NCI-H1436 treated with DMSO at 0.1 percent for 48 hours (cell line): ENCODE data around the gene PANK1.
A peak's percentile ranks its signal among the peaks of the same experiment; 100 is the strongest.
"Not testable (repeated sequence)": the region's sequence is repeated elsewhere in the genome, so short reads cannot be mapped to it uniquely, and the experiment has no call there.

Experiments used
- DNase-seq: peaks from one replicate; lab custom pipeline; 2025; lab: John Stamatoyannopoulos, UW

PANK1 gene

DNA sequence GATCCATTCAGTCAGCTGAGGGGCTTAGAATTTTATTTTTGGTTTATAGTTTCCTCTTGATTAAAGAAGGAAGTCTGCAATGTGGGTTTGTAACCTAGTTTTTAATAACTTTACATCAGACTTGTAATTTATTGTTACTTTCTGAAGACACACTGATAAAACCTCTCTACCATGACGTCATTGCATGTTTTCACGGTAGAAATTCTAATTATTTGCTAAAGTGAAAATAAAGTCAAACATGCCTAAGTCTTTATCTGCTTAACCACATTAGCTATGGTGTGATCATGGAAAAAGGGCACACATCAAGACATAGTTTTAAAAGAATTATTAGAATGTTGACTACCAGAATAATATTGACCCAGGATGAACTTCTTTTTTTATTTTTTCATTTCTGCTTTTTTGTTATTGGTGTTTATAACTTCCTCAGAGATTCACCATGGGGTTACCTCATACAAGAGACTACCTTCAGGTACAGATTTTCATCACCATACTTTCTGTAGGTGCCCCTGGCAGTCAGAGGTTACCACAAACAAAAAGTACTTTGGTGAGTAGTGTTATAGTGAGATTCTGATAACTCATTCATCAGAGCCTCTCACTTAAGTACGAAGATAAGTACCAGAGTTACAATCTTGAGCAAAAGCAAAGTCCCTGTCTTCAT lies 7.0 kb upstream of the PANK1 start:
- DNase-seq = no peak

DNA sequence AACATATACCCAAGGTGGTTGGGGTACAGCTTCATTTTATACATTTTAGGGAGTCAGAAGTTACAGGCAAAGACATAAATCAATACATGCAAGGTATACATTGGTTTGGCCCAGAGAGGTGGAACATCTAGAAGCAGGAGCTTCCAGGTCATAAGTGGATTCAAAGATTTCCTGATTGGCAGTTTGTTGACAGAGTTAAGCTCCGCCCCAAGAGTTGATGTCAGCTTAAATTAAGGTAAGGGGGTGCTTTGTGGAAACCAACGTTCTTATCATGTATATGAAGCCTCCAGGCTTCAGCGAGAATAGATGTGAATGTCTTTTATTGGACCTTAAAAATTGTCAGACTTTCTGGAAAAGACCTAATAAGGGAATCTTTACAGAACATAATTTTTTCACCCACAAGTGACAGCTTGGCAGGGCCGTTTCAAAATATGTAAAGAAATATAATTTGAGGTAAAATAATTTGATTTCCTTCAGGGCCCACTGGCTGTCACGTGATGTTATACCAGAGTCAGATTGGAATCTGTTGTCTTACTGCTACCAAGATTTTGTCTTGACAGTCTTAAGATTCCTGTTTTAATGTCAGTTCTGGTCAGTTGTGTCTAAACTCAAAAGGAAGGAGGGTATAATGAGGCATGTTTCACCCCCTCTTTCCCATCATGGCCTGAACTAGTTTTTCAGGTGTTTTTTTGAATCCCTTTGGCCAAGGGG lies 6.3 kb upstream of the PANK1 start:
- no peak for DNase-seq

DNA sequence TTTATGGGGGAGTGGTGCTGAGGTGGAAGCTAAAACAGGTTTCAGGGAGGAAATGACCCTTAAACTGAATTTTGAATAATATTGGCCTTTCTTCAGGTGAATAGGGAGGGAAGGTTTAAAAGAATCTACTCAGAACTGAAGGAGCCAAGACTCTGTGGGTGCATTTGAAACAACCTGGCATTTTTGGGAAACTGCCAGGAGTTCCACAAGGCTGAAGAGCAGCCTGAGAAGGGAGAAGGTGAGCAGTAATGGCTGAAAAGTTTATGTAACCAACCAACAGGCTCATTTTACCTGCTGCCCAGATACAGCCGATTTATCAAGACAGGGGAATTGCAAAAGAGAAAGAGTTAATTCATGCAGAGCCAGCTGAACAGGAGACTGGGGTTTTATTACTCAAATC lies 4.0 kb upstream of the PANK1 start:
- DNase-seq = no peak

DNA sequence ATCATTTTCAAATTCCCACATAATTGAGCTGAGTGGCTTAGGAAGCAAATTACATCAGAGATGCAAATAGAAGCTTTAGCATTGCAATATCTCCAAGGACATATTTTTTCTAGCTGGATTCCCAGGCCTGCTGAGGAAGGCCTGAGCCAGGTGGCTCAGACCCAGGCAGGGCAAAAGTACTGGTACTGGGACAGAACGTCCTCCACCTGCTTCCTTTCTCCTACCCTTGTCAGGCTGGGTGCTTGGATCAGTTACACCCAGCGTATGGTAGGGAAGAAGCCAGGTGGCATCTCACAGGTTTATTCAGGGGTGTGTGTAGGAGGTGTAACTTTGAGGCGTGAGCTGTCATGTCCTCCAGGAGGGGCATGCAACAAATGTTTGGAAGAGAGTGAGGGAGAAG lies 3.0 kb upstream of the PANK1 start:
- DNase-seq = no peak

DNA sequence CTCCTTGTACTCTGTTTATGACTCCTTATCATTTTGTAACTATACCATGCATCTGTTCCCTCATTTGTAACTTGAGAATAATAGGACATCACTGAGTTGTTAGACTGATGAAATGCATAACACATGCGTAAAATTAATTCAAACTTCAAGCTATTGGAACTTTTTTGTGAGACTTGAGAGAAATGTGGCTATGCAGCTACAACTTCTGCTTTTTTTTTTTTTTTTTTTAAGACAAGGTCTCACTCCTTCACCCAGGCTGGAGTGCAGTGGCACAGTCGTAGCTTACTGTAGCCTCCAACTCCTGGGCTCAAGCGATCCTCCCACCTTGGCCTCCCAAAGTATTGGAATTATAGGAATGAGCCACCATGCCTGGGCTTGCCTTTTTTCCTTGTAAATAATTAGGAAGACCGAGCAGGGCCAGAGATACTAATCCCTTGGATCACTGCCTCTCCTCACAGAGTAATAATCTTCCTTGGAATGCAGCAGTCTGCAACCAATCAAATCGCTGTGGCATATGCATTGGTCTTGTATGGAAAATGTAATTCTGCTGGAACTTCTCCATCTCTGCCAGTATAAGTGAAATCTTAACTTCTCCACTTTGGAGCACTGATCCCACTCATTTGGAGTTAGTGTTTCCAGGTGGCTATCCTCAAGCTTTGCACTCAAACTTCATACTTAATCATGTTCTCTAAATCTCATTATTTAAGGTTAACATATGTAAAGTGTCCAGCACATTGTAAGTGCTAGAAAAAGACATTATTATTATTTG lies 2.0 kb upstream of the PANK1 start:
- DNase-seq = no peak

DNA sequence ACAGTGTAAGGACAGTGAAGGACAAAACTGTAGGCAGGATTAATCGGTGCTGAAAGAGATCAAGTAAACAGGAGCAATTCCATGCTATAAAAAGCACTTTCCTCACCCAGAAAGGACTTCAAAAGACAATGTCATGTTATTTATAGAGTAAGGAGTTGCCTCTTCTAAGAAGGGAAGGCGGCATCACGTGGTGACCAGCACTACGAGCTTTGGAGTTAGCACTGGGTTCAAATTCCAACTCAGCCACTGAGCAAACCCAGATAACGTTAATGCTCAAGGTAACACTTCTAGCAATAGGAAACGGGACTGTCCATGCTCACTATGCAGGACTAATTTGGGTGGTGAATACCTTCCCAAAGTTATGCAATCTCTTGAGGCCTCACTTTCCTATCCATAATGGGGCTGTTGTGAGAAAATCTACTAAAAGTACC lies 715 bp upstream of the PANK1 start:
- DNase-seq = no peak

DNA sequence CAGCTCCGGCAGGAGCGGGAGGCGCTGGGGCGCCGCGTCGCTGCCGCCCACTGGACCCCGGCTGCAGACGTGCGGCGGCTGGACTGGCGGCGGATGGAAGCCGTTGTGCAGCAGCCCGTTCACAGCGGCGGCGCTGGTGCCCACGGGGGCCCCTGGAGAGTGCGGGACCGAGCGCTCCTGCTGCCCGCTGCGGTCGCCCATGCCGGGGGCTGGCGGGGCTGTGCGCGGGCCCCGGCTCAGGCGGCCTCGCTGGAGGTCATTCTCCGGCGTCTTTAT lies 413 bp downstream of the PANK1 start:
- no peak for DNase-seq

DNA sequence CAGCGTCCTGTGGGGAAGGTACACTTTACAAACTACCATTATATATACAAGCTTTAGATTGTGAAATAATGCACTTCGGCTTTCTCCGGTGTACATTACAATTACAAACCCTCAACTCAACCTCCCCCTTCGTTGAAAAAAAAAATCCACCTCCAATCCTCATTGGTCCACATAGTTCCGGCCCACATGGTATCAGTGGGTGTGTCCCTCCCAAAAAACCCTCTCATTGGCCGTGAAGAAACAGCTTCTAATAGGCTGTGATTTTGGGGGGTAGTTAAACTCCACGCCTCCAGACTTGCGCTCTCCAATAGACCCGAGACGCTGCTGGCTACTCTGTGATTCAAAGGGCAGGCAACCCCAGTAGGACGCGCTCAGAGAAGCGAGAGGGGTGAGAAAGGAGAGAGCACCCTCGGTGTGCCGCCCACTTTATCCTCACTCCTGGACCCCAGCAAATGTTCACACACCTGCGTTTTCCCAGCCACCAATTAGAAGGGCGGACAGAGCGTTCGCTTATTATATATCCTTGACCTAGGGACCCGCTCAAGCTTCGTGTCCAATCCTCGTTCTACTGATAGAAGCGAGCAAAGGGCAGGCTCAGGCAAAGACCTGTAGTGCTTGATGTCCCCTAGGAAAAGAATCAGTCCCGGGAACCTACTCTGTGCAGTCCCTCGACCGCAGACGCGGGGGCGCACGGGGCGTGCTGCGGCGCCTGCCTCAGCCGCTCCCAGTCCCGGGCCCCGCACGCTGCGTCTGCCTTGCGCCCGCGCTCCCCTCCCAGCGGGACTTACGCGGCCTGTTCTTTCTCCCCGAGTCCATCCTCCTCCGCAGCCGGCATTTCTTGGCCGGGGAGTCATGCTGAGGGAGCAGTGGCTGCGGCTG lies 991 bp downstream of the PANK1 start:
- peak; percentile 94 for DNase-seq

DNA sequence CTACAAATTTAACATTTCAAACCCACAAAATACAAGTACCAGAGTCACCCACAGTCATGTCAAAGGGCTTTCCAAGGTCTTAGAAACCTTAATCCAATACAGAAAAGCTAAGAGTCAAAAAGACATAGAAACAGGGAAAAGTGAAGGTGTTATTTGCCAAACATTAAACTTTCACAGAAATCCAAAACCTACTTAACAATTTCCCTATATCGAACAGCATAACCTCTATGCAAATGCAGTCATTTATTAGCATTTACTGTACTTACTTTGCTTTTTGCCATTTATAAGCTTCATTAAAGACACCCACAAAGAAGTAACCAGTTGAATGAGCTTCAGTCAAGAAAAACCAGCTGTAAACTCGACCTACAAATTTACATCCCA lies 1.6 kb downstream of the PANK1 start:
- DNase-seq = no peak

DNA sequence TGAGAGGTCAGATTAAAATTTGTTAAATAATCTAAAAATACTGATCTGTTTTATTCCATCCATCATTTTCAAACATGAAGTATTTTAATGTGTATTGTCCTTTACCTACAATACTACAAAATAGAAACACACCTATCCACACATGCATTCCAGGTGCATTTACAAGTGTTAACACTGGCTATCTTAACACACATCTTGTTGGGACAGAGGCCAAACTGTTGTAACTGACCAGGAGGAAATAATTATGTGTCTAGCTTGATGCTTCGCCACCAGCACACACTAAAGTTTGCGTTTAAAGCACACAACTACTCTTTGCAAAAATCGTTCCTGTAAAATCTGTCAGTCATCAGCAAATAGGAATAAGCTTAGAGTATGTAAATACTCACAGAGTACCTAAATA lies 2.8 kb downstream of the PANK1 start:
- DNase-seq = no peak

DNA sequence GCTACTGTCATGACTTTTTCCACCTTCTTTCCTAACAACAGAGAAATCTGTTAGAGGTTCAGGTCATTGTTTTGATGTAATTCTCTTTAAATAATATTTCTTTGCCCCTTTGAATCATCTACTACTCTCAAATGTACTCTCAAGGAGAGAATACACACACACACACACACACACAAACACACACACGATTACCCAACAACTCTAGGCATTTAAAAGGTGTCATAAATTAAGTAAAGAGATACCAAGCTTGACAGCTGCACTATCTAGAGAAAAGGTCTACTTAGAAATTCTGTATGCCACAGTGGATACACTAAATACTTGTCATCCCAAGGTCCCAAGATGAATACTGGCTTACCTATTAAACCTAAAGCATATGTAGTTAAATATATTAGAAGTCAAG lies 4.8 kb downstream of the PANK1 start:
- DNase-seq = no peak

DNA sequence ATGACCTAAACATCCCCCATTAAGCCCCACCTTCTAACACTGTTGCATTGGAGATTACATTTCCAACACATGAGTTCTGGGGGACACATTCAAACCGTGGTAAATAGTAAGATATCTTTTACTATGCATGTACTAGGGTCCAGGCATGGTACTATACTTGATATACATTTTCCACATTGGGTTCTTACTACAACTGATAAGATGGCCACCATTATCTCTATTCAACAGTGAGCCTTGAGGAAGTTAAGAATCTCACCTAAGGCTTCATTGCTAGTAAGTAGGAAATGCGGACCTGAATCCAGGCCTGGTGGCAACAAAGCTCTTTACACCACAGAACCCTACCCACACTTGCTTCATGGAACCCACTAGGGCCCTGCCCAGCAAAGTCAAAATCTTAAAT lies 5.7 kb downstream of the PANK1 start:
- DNase-seq = no peak

DNA sequence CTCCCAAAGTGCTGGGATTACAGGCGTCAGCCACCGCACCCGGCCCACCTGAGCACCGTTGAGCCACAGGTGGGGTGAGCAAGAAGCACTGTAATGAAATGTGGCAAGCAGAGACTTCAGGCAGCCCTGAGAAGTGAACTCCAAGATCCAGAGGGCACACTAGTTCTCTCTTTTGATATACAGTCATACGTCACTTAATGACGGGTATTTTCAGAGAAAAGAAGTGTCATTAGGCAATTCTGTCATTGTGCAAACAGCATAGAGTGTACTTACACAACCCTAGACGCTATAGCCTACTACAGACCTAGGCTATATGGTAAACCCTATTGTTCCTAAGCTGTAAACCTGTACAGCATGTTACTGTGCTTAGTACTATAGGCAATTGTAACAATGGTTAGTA lies 7.9 kb downstream of the PANK1 start:
- DNase-seq = no peak

DNA sequence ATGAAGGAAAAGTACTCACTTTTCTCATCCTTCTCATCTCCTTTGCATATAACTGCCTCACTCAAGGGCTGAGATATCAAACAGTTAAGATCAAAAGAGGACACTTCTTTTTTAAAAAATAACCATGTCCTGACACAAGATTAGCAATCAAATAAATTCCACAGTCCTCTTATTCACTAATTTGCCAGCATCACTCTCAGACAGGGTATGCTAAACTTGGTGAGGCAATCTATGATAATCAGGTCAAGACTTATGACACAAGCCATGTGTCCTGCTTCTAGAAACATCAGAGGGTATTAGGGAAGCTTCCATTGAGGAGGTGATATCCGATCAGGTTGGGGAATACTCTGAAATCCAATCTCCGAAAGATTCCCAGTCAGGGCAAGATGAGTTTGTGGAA lies 10.4 kb downstream of the PANK1 start:
- DNase-seq = no peak

DNA sequence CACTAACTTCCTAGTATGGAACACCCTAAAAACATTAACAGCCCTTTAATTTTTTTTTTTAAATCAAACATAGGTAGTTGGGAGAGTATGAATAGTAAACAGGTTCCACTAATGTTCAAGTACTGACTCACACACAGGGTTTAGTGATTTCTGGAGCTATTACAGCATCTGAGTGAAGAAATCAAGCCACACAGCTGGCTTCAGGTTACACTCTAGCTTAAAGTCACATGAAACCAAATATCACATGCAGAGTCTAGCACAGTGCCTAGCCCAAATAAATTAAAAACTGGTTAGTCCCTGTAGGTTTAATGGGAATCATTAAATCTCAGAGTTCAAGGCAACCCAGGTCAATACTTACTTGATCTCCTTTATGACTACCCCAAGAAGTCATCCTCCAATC lies 11.6 kb downstream of the PANK1 start:
- no peak for DNase-seq

DNA sequence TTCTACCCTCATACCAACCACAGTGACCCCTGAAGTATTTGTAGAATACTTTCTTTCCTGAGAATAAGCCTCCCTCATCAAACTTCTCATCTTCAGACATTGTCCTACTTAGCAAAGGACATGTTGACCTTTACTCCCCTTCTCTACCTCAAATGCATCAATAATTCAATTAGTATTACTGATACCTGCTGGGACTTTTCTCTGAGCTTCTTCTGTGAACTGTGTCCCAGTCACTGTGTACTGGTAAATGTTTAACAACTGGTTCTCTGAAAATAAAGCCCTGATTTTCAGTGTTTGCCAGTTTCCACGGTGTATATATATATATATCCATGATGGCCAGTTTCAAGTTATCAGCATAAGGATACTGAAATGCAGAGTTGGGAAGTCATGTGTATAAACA lies 12.2 kb downstream of the PANK1 start:
- no peak for DNase-seq

DNA sequence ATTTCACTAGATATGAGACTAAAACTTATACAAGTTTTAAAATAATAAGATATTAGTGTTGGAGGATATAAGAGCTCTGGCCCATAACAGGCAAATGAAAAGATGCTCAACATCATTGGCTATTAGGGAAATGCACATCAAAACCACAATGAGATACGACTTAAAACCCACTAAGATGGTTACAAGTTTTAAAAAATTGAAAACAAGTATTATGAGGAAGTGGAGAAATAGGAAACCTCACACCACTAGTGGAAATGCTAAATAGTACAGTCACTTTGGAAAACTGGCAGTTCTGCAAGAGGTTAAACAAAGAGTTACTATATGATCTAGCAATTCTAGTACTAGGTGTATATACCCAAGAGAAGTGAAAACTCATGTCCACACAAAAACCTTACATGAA lies 17.2 kb downstream of the PANK1 start:
- no peak for DNase-seq

DNA sequence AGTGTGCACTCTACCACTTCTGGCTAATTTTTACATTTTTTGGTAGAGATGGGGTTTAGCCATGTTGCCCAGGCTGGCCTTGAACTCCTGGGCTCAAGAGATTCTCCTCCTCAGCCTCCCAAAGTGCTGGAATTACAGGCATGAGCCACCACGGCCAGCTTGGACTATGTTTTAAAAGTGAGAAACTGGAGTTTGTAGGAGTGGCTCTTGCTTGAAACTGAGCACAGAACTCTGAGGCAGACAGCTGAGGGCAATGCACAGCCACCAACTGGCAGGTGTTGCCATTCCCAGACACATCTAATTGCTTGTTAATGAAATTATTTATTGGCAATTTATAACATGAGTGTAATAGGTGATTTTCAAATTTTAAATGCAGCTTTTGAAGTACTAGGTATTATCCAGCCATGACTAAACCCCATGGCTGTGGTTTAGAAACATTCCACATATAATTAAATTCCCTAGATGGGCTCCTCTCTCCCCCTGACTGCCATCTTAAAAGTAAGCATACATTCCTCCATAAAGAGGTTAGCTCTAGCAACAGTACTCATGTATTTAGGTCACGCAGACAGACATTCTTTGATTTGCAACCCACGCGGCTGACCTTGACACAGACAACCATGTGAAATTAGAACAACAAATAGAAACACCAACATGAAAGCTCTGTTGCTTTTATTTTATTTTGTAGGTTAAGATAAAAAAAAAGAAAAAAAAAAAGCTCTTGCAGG lies 19.8 kb downstream of the PANK1 start:
- DNase-seq = no peak

DNA sequence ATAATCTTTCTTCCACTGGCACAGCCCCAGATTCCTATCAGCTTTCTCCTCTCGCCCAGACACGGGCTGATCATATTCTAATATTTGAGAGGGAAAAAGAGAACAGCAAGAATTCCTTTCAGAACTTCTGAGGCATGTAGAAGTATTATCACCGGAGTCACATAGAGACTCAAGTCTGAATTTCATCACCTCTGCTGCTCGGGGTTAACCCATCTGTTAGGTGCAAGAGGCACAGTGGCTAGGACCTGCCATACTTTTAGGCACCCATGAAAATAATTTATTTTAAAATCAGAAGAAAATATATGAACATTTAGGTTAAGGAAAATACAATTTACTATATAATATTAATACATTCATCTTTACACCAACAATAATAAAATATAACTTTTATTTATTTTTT lies 21.0 kb downstream of the PANK1 start:
- DNase-seq = no peak

DNA sequence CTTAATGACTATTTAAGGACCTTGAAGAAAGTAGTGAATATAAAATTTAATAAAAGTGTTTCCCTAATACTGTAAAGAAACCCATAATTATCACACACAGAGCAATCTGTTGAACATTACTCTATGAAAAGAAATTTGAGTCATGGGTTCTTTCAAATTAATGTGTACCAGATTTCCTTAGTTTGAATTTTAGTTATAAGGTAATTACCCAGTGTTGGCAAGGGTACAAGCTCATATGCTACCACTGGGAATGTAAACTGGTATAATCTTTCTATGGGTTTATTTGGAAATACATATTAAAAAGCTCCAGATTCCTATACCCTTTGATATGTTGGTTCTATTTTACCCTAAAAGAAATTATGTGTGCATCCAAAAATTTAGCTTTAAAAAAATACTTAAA lies 22.9 kb downstream of the PANK1 start:
- no peak for DNase-seq

DNA sequence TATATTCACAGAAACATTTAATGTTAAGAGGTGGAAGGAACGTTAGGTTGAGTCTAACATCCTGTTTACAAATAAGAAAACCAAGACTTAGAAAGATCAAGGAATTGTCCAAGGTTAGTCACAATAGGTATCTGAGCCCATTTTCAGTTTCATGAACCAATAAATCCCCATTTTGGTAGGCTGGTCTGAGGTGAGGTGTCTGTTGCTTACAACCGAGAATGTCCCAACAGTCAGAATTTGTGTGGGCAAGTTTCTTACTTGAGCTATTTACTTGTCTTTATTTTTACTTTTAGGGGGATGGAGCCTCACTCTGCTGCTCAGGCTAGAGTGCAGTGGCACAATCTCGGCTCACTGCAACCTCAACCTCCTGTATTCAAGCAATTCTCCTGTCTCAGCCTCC lies 23.6 kb downstream of the PANK1 start:
- DNase-seq = no peak

DNA sequence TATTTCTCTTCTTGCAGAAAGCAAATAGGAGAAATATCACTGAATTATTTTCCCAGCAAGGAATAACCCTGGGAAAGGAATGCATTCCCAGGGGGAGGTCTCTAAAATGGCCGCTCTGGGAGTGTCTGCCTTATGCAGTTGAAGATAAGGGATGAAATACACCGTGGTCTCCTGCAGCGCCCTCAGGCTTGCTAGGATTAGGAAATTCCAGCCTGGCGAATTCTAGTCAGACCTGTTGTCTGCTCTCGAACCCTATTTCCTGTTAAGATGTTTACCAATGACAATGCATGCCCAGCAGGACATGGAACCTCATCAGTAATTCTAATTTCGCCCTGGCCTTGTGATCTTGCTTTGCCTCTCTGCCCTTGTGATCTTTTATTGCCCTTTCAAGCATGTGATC lies 24.7 kb downstream of the PANK1 start:
- DNase-seq = not testable (repeated sequence)
